Stimulated activated CD8-positive, alpha-beta memory T cell treated with anti-CD3 and anti-CD28 coated beads, Interleukin-2, amount 100 ng/mL, for 48 hours (primary cell): ENCODE measurements around the gene CRTC2.

Experiments
- DNase-seq, 2 donors: peaks; one replicate each; pipeline ENCODE4 v3.0.0-alpha.2; 2020; ENCODE audit warnings: low read depth in 2 of 2

Gene CRTC2

DNA sequence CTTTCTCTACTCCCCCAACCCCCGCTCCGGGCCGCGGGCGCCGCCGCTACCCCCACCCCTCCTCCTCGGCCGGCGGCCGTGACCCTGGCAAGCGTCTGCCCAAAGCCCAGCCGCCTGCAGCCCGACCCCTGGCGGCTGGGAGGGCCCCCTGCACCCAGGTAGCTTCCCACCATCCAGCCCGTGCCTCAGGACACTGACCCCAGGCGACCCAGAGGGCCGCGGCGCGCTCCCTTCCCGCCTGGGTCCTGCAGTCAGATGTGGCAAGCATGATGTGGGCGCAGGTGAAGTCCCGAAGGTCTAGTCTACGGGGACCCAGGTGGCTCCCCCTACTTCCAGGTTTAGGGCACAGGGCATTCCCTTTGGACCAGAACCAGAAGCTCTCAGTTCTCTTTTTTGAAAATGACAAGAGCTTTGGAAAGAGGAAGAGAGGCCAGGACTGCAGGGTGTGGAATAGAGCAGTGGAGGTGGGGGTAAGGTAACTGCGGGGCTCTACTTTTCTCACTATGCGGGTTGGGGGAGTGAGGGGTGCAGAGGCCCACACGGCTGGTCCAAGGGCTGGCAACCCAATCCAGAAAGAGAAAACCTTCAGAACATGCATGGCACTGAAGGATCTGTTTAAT lies 11.7 kb downstream of the CRTC2 start, which contains the start of gene DENND4B:
Gene DENND4B, minus strand, starts transcription at position 97 of the 620 bp plus-strand sequence. CDS start 2,344 bp downstream, outside the sequence.
- peak; percentile 61 to 72 for DNase-seq

DNA sequence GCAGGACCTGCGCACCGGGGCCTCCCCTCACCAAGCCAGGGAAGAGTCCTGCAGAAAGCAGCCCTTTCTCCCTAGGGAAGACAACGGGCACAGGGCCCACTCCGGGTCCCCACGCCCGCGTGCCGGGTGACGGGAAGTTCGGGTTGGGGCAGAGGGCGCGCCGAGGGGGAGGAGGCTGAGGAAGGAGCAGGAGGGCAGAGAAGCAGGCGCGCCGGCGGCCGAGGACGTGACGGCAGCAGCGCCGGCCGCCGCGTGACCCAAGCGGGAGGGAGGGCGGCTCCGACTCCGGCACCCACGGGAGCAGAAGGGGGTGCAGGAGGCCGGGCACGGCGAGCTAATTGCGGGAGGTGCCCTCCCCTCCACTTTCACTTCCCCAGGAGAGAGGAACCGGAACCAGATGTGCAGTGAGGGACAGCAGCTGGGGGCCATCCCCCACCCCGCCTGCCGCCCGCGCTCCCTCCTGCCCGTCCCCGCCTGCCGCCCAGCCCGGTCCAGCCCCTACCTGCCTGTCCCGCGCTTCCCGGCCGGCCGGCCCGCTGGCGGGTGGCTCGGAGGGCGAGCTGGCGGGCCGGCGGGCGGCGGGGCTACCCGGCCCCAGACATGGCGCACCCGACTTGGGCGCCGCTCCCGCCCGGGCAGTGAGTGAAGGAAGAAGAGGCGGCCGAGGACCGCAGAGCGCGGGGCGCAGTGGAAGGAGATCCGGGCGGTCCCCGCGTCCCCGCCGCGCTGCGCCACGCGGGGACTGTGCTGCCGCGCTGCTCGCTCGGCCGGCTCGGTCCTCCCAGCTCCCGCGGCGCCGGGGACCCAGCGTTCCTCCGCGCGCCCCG lies 12.4 kb downstream of the CRTC2 start:
- peak; percentile 57 to 61 for DNase-seq

DNA sequence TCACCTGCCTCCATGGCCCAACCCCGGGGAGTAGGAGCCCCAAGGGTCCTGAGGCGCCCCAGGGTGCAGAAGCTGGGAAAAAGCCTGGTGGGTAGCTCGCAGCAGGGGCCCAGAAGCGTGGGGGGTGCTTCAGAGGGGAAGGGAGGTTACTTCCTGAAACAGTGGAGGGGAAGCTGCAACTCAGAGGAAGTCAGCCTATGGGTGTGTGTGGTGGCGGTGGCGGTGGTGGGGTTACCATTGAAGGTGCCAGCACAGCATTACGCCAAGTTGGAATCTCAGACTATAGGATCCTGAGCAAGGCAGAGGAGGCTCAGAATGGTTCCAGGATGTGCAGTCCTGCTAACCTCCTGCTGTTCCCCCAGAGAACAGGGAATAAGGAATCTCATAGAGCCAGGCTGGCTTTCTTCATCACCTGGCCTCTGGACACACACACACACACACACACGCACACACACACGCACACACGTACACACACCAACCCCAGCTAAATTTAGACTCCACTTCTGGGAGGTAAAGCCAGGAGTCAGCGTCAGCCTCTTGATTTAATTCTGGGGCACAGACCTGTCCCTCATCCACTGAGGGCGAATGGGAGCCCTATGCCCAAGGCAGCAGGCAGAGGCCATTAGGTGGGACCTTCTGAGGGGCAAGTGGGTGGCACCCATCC lies 13.1 kb downstream of the CRTC2 start:
- DNase-seq = peak; percentile 55 to 71

DNA sequence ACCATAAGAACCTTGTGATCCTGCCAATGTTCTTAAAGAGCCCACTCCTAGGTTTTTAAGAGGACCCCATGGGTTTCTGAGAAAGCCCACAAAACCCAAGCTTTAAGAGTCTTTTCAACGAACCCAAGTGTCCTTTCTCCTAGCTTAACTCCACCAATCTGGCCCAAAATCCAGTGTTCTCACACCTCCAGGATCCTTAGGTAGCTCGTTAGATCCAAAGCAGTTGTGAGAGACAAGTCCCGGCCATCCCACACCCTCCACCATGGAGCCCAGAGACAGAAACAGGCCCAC lies 13.6 kb downstream of the CRTC2 start:
- no peak for DNase-seq

DNA sequence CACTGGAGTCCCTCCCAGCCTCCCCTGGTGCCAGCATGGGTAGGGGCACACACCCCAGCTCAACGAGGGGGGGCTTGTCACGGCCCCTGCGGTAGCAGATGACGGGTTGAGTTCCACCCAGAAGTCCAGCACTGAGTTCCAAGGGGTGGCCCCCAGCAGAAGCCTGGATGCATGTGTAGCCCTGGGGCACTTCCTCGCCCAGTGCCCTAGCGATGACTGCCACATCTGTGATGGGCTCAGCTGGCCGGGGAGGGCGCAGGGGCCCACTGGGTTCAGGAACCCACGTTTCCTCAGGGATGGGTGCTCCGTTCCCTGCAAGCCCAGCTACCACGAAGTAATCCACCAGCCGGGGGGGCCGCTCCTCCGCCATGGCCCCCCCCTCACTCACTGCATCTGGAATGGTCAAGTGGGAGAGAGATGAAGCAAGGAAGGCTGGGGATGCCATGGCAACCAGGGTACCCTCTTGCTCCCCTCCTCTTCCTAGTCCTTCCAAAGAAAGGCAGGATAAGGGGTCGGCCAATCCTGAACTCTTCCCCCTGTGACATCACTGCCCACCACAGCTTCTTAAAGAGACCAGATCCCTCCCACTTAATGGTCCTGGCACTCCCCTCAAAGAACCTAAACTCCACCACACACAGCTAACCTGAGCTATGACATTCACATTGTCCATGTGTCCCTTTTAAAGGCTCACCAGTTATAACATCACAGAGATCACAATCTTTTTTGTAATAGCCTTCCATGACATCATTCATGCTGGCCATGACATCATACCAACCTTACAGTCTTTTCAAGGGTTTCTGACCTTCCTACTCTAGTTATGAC lies 14.2 kb downstream of the CRTC2 start:
- DNase-seq = no peak

DNA sequence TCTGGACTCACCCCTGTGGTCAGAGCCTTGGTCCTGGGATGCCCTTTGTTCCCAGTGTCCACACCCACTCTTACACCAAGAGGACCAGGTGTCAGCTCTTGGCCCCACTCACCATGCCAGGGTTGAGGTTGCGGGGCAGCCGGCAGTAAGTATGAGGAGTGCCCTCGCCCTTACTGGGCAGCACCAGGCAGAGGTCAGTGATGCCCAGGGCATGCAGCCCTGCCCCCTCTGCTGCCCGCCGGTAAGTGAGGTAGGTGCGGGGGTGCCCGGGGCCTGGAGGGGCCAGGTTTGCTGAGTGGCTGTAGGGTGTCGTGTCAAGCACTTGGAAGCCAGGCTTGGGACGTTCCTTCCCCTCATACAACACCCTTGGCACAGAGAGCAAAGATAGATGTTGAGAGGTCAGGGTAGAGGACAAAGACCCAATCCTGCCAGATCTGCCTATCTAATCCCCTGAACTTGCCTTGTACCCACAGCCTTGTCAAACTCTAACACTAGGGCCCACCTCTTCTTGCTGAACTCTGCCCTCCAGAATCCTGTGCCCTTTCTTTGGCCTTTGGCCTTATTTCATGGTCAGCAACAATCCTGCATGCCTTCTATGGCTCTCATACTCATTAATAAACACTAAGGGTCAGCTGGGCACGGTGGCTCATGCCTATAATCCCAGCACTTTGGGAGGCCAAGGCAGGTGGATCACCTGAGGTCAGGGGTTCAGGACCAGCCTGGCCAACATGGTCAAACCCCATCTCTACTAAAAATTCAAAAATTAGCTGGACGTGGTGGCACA lies 15.5 kb downstream of the CRTC2 start:
- DNase-seq = no peak

DNA sequence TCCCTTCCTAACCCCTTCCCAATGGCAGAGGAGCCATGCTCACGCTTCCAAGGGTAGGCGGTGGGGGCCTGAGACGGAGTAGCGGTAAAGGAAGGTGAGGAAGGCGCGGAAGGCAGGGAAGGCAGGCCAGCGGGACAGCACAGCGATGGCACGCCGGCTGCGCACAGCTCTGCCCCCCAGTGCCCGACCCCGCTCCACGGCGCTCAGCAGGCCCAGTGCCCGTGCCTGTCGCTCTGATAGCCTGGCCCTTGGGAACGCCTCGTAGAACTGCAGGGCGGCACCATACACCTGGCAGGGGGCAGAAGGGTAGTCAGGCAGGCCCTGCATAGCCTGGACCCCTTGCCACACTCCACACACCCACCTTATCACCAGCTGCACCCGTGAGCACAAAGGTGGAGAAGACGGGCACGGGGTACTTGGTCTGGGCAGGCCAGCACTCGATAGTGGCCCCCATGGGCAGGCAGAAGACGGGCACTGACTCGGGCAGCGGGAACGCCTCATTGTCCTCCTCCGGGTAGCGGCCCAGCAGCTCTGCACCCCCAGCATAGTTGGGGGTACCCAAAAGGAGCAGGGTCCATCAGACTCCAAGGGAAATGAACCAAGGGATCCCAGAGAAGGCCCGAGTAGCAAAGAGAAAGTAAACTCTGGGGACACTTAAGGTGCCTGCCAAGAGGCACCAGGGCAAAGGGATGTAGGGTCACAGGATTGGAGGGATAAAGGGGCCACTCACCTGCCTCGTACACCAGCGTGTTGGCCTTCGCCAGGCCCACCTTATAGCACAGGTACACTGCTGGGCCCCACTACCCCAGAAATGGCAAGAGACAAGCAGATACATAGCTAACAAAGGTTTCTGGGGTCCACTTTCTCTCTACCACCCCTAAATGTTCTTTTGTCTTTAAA lies 16.3 kb downstream of the CRTC2 start:
- DNase-seq = no peak

DNA sequence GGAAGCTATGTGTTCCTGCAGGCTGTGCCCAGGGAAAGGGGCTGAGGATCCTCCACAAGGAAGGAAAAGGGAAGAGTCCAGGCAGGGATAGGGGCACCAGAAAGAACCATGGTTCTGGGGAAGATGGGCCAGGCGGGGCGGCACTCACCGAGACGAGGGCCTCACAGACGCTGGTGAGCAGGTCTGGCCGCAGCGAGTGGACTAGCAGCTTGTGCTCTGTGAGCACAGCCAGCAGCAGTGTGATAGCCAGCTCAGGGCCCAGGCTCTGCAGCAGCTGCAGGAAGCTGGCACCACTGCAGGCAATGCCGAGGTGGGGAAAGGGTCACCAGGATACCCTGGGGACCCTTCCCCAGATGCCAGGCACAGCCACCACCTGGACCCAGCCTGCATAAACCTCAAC lies 17.7 kb downstream of the CRTC2 start:
- DNase-seq = no peak

DNA sequence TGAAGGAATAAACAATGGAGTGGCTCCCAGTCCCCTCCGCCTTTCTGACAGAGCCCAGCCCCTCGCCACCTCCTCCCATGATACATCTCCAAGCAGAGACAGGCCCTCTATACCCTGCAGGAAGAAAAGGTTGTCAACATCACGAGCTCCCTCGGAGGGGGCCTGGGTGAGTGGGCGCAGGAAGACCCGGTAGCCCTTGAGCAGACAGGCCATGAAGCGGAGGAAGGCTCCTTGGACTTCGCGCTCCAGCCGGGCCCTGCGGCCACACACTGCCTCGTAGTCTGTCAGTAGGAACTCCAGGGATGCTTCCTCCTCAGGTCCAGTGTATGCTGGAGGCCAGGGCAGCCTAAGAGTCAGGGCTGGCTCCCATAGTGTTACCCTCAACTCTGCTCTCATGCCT lies 18.9 kb downstream of the CRTC2 start:
- no peak for DNase-seq

DNA sequence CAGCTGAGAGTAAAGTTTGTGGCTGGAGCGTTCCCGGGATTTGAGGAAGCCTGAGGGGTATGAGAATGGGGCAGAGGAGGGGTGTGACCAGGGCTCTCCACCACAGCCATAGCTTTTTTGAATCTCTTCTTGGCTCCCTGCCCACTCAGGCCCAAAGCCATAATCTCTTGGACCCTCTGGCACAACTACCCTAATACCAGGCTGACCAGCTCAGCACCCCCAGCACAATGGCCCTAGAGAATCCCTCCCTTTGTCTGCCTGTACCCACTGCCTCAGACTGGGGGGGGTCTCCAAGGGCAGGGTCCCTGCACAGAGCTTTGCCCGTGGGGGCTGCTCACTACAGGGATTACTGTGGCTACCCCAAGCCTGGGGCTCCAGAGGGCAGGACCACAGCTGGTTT lies 19.4 kb downstream of the CRTC2 start:
- no peak for DNase-seq

DNA sequence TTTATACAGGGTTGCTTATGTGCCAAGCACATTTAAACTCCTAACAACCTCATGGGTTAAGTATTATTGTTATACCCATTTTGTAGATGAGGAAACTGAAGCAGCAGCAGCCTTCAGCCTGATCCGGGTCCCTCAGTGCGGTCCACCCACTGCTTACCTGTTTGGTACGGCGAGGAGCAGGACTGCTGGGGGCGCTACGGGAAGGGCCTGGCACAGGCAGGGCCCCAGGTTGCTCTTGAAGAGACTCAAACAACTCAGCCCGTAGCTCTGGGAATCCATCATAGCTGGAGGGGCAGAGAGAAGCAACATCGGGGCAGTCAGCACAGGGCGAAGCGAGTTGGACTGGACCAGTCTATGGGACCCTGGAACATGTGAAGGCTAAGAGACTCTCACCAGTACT lies 21.1 kb downstream of the CRTC2 start:
- no peak for DNase-seq

DNA sequence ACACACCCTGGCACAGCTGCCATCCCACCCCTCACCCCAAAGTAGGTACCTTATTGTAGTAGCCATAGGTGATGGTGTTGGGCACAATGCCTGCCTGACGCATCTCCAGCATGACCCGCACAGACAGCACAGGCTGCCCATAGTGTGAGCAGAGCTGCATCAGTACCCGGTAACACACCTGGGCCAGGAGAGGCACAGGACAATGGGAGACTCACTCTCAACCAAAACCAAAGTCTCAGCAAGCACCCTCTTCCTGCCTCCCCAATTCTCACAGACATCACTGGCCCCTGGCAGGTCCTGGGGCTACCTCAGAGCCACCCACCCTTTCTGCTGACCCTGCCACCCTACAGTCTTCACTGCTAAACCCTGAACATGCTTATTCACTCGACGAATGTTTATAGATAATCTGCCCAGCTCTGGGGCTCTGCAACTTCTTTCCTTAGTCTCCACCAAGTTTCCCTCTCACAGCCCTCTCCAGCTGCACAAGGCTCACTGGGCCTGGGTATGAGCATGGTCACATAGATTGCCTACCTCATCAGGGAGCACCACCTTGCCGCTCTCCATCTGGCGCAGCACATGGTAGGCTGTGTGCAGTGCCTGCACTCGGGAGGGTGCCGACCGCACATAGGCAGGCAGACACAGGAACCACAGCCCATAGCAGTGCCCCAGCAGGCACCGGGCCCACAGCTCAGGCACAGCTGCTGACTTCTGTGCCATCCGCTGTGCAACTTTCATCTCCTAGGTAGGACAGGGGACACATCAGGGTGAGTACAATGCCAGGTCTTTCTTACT lies 22.2 kb downstream of the CRTC2 start:
- no peak for DNase-seq

DNA sequence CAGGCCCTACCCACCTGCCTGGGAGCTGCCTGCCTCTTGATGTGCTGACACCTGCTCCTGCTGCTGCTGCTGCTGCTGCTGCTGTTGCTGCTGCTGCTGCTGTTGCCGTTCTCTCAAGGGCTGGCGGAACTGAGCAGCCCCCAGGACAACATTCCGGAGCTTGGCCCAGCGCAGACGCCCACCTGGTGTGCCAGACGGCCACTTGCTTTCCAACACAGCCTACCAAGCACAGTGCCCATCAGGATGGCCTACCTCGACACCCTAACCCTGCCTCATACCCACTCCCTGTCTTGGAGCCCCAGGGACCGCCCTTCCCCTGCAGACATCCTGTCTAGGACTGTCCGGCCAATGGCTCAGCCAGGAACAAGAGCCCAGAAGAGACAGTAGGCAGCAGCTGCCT lies 23.7 kb downstream of the CRTC2 start:
- DNase-seq = no peak

DNA sequence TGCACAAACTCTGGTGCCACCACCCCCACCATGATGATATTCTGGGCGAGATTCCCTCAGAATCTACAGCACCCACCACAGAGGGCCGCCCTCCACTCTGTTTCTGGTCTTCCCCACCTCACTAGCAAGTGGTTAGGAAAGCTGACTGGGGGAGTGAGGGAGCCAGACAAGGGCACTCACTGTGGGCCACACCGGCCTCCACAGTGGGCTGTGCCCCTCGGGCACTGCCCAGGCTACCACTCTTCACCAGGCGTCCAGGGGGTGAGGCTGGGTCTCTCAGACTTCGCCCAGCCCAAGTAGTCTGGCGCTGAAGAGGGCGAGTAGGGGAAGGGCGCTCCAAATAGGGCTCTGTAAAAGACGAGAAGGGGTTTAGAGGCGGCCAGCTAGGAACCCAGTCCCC lies 24.5 kb downstream of the CRTC2 start:
- no peak for DNase-seq

DNA sequence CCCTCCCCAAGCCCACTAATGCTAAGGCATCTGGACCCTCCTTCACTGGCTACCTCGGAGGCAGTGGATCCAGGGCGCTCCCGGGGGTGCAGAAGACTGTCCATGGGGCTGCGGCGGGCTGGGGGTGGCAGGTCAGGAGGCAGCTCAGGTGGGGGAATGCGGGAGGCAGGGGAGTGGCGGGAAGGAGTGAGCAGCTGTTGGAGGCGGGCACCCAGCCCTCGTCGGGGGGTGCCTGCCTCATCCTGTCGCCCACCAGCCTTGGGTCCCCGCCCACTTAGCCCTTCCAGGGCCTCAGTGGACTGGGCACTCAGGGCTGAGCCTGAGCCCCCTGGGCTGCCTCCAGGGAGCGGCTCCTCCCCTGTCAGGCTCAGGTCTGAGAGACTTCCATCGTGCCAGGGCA lies 25.0 kb downstream of the CRTC2 start:
- no peak for DNase-seq

DNA sequence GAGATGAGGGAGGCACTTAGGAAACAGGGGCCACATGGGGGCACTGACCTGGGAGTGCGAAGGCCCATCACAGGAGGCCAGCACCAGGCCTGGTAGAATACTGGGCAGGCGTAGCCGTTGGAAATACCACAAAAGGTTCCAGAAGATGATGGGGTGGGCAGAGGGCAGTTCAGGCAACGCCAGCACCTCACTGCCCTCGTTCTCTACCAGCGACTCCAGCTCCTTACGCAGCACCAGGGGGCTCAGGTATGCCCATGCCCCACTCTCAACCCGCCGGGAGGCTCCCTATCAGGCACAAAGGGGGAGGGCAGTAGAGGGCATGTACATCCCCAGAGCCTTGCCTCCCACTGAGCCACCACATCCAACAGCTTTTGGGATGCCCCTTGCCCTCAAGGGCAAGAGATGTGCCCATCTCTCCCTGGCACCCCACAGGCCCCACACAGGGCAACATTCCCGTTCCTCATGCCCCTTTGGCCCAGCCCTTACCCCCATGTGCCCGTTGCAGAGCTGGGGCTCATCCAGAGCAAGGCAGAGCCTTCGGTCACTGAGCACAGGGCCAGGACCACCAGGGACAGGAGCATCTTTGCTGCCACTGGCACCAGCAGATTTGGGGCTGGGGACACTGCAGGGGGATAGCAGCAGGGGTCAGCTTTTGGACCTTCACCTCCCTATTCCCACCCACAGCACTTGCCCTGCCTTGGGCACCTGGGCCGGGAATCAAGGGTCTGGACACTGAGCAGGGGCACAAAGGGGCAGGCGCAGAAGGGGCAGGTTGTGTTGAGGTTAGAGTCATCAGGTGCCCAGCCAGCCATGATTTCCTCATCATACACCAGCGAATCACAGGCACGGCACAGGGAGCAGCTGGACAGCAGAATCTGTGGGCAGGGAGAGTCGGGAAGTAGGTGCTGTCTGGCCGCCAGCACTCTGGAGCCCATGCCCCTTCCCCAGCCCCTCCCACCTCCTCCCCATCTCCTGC lies 26.0 kb downstream of the CRTC2 start:
- DNase-seq = no peak

DNA sequence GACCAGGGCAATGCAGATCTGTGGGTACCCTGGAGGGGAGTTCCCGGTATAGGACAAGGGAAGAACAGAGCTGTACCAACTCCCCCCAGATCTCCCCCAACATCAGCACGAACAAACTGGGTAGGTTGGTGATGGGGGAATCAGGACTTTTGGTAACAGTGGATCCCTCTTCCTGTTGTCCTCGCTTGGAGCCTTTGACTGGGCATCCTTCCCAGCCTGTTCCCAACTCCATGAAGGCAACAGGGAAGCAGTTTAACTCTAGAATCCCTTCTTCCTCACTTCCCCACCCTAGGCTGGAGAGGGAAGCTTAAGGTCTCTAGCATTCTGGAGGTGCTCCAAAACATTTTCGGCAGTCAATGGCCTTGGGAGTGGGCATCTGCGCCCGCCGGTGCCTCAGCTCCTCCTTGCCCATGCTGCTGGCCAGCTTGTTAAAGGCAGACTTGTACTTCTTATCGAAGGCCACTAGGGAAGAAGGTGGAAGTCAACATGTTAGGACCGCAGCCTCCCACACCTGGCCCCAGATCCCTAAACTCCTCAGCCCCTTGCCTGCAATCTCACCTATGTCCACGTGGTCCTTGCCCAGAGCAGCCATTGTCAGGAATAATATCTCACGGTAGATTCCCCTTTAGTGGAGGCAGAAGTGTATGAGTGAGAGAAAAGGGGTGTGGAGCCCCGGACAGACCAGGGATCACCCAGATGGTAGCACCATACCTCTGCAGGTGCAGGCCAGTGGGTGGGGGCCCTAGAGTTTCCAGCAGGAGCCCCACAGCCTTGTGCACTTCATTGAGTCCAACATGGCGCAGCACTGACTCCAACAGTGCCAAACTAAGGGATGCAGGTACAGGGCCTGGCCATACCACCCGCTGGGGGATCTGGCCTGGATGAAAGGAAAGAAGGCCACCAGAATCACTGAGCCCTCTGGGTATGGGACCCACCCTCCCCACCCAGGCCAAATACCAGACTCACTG lies 28.1 kb downstream of the CRTC2 start:
- DNase-seq = no peak
